ENCODE measurements around the gene PRR7. TPM values are rescaled to one million over a fixed set of nuclear protein-coding genes. Genes with fewer than 3 reads are reported as not detected.

PRR7 gene
- total RNA-seq, 2 donors from 2014 or later, result 8.2 to 13.6 TPM

- H3K27ac Mint-ChIP-seq, result no peak overlapping the region
- no peaks in the 10 kb centered on the region for H3K36me3 Mint-ChIP-seq (ENCODE audit: low read depth)
Observed at GRCh38 chr5:177505075-177505474, 58.5 kb downstream of the PRR7 start.

More at GRCh38 chr5:177505075-177505474, 58.5 kb downstream of the PRR7 start:
- no peaks in the 10 kb centered on the region for H3K4me1 Mint-ChIP-seq
- H3K4me3 Mint-ChIP-seq, result no peak overlapping the region
- no peaks in the 10 kb centered on the region for H3K9me3 Mint-ChIP-seq
- no peaks in the 10 kb centered on the region for H3K27me3 Mint-ChIP-seq
- no peak for ATAC-seq (replicated peaks)

Other genes with a start within 250 kb of the PRR7 start
- 10 to 100 TPM; 21.5 to 28.7 TPM for gene RAB24, start 143.1 kb upstream of the PRR7 start, total RNA-seq
- 100 to 1,000 TPM; 142 to 314 TPM for gene PRELID1, start 143.0 kb upstream of the PRR7 start, total RNA-seq
- gene MXD3, start 134.9 kb upstream of the PRR7 start, total RNA-seq, result 10 to 100 TPM; 21.9 to 26.0 TPM
- 100 to 1,000 TPM in 1 of 2 donors, 10 to 100 TPM in 1; 94.3 to 122 TPM for gene LMAN2, start 95.1 kb upstream of the PRR7 start, total RNA-seq
- 100 to 1,000 TPM in 1 of 2 donors, 10 to 100 TPM in 1; 45.5 to 102 TPM for gene RGS14, start 88.9 kb upstream of the PRR7 start, total RNA-seq
- 1 to 10 TPM in 1 of 2 donors, under 1 TPM in 1; 0.56 to 1.1 TPM for gene SLC34A1, start 62.4 kb upstream of the PRR7 start, total RNA-seq
- not detected for gene PFN3, start 46.2 kb upstream of the PRR7 start, total RNA-seq
- 1 to 10 TPM; 3.7 to 4.6 TPM for gene F12, start 37.2 kb upstream of the PRR7 start, total RNA-seq
- 100 to 1,000 TPM; 108 to 130 TPM for gene GRK6, start 20.1 kb upstream of the PRR7 start, total RNA-seq
- 1 to 10 TPM; 2.3 to 3.1 TPM for gene DBN1, start 26.8 kb downstream of the PRR7 start, total RNA-seq
- gene PDLIM7, start 50.8 kb downstream of the PRR7 start, total RNA-seq, result 10 to 100 TPM; 34.9 to 38.8 TPM
- gene DOK3, start 63.0 kb downstream of the PRR7 start, total RNA-seq, result 10 to 100 TPM in 1 of 2 donors, 1 to 10 TPM in 1; 5.6 to 13.7 TPM
- 100 to 1,000 TPM; 116 to 149 TPM for gene DDX41, start 70.1 kb downstream of the PRR7 start, total RNA-seq
- 10 to 100 TPM; 67.5 to 72.3 TPM for gene FAM193B, start 107.7 kb downstream of the PRR7 start, total RNA-seq
- 100 to 1,000 TPM in 1 of 2 donors, 10 to 100 TPM in 1; 97.7 to 118 TPM for gene TMED9, start 145.4 kb downstream of the PRR7 start, total RNA-seq
- gene B4GALT7, start 153.3 kb downstream of the PRR7 start, total RNA-seq, result 10 to 100 TPM; 11.6 to 14.3 TPM